Skeletal muscle tissue (tissue), 4 donors: ENCODE data around the gene GEN1. TPM values are rescaled to one million over a fixed set of nuclear protein-coding genes. Genes with fewer than 3 reads are reported as not detected.
"Not testable (repeated sequence)": the region's sequence is repeated elsewhere in the genome, so short reads cannot be mapped to it uniquely, and the experiment has no call there.

Experiments
- H3K27ac ChIP-seq: one replicate; pipeline ENCODE4 v1.7.0; 2013; ENCODE audit warnings: mild to moderate bottlenecking, low read depth, low read length, inconsistent platforms
- H3K27me3 ChIP-seq, 3 donors: one replicate each; pipeline ENCODE4 v1.7.0; 2013; ENCODE audit warnings: low read length in 3 of 3; ENCODE audit not compliant: control insufficient read depth in 3 of 3, insufficient read depth in 3 of 3
- H3K36me3 ChIP-seq, 3 donors: one replicate each; pipeline ENCODE4 v1.7.0; 2013; ENCODE audit warnings: low read length in 3 of 3; ENCODE audit not compliant: control insufficient read depth in 3 of 3, insufficient read depth in 3 of 3
- H3K4me1 ChIP-seq, 3 donors: one replicate each; pipeline ENCODE4 v1.7.0; 2013; ENCODE audit warnings: low read length in 3 of 3, mild to moderate bottlenecking in 3 of 3; ENCODE audit not compliant: control insufficient read depth in 3 of 3, insufficient read depth in 3 of 3
- H3K4me3 ChIP-seq, 3 donors: one replicate each; pipeline ENCODE4 v1.7.0; 2013; ENCODE audit warnings: low read length in 3 of 3
- H3K9ac ChIP-seq, 3 donors: one replicate each; pipeline ENCODE4 v1.7.0; 2013; ENCODE audit warnings: low read length in 3 of 3, mild to moderate bottlenecking in 3 of 3, moderate library complexity in 2 of 3, low read depth in 1 of 3
- H3K9me3 ChIP-seq, 3 donors: one replicate each; pipeline ENCODE4 v1.7.0; 2013; ENCODE audit warnings: low read length in 3 of 3; ENCODE audit not compliant: control insufficient read depth in 3 of 3
- total RNA-seq: library from RNA; depleted of rRNA; stranded (reverse); fragments of >200 nt; gene quantifications from one replicate; pipeline ENCODE4 v1.2.3, GENCODE V29; 2014
- donor health status: Osteomylitis.

The GEN1 gene
- total RNA-seq, 1 donor from 2014 or later = 11.0 TPM

DNA sequence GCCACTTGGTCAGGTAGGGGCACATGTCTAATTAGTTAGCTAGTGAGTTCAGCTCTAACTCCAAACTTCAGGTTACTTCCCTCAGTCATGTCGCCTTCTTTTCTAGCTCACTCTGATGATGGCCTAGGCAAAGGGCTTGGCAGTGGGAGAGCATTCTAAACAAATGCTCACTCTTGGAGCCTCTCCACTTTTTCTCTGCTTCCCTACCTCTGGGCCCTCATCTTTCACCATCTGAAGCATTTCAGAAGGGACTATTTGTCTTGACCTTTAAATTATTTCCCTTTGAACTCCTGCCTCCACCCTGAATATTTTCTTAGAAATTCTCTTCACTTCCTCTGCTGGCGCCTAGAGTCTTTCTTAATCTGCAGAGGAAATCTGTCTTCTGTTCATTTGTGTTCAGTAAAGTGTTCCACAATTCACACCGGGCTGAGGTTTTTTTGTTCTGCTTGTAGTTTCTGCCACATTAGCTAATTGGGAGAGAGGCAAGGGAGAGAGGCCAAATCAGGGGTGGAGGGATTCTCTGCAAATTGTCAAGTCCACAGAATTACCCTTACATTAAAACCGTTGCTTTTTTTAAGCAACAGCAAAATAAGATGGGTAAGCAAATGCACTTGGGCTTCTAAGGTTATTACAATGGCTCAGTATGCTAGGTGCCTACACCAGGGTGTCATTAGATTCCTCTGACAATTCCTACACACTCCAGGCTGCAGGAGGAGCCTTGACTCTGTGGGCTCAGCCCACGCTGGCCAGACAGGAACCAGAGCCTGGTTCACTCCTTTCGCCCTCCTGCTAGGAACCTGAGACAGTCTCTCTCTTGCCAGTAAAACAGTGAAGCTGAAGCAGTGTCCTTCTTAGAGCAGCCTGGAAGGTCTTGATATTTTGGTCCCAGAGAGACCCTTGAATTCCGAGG is 67.9 kb downstream of the GEN1 start:
- no peaks in the 10 kb centered on the region for H3K36me3 ChIP-seq
- H3K9ac ChIP-seq = peak overlapping the region; percentile 55 to 58 (median 57)
- peak overlapping the region; percentile 86 for H3K27ac ChIP-seq
- peak overlapping the region; percentile 24 to 33 (median 25) for H3K4me3 ChIP-seq
- no peaks in the 10 kb centered on the region for H3K27me3 ChIP-seq
- peaks cover 19 to 26% (median 20%) of the 10 kb centered on the region in 3 donors for H3K4me1 ChIP-seq
- H3K9me3 ChIP-seq = no peaks in the 10 kb centered on the region

DNA sequence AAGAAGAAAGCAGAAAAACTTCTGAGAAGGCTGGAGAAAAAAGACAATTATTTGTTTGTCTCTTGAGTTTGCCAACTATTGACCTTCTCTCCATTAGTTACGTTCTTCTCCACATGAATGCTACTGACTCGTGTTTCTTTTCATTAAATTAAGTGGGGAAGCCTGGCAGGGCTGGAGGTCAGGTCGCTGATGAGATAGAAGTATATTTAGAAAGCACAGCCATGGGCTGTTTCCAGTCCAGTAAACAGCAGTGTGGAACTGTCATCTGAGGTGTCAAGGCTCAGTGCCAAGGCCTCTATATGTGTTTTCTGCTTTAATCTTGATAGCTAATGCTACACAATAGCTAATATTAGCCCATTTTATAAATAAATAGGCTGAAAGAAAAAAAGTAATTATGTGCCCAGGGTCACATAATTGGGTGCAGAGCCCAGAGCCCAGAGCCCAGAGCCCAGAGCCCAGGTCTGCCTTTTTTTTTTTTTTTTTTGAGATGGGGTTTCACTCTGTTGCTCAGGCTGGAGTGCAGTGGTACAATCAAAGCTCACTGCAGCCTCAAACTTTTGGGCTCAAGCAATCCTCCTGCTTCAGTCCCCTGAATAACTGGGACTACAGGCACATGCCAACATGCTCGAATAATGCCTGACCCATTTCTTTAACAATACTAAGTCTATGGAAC is 68.6 kb downstream of the GEN1 start:
- no peaks in the 10 kb centered on the region for H3K27me3 ChIP-seq
- H3K4me1 ChIP-seq = peaks cover 19 to 26% (median 20%) of the 10 kb centered on the region in 3 donors
- H3K9me3 ChIP-seq = no peaks in the 10 kb centered on the region
- H3K36me3 ChIP-seq = no peaks in the 10 kb centered on the region
- peak overlapping the region; percentile 55 to 58 (median 57) for H3K9ac ChIP-seq
- H3K27ac ChIP-seq = peak overlapping the region; percentile 86
- peak overlapping the region in 2 of 3 donors; percentile 25 to 33 for H3K4me3 ChIP-seq

DNA sequence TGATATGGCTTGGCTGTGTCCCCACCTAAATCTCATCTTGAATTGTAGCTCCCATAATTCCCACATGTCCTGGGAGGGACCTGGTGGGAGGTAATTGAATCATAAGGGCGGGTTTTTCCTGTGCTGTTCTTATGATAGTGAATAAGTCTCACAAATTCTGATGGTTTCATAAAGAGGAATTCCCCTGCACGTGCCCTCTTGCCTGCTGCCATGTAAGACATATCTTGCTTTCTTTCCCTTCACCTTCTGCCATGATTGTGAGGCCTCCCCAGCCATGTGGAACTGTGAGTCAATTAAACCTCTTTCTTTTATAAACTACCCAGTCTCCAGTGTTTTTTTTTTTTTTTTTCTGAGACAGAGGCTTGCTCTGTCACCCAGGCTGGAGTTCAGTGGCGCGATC is 69.7 kb downstream of the GEN1 start:
- not testable (repeated sequence) for H3K4me3 ChIP-seq, H3K9ac ChIP-seq, H3K9me3 ChIP-seq, H3K36me3 ChIP-seq, H3K27me3 ChIP-seq
- peaks cover 19 to 26% (median 20%) of the 10 kb centered on the region in 3 donors for H3K4me1 ChIP-seq
- peak overlapping the region; percentile 86 for H3K27ac ChIP-seq

DNA sequence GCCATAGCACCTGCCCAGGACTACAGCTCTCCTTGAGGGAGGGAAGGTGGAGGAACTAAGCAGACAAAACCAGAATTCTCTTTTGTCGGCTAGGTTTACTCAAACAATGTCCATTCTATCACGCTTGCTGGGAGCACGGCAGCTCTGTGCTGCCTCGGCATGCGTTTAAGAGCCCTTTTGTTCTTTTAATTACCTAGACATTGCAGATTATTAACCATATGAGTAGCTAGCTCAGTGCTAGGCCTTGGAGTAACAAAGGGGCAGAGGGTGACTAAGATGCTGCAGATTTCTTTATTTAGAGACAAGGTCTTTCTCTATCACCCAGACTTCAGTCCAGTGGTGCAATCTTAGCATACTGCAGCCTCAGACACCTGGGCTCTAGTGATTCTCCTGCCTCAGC is 73.4 kb downstream of the GEN1 start:
- Histone ChIP-seq H3K36me3 (no peaks in the 10 kb centered on the region), H3K9ac (no peak overlapping the region), H3K27me3 (no peaks in the 10 kb centered on the region), H3K4me3 (no peak overlapping the region), H3K27ac (no peak overlapping the region), H3K4me1 (peaks cover 7 to 15% (median 8%) of the 10 kb centered on the region in 3 donors), H3K9me3 (no peaks in the 10 kb centered on the region)

DNA sequence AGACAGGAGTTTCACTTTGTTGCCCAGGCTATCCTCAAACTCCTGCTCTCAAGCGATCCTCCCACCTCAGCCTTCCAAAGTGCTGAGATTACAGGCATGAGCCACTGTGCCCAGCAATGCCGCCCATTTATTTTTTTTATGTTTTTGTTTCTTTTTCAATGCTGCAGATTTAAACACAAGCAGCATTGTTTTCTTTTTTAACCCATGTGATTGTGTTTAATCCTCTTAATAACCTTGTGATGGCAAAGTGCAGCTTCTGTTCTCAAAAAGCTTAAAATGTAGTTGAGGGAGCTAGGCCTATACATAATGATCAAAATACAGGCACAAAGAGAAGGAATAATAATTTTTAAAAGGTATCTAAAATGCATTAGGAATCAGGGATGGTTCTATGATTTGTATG is 73.8 kb downstream of the GEN1 start:
- Histone ChIP-seq H3K4me1 (peaks cover 3 to 15% (median 6%) of the 10 kb centered on the region in 3 donors), H3K4me3 (no peak overlapping the region), H3K27me3 (no peaks in the 10 kb centered on the region), H3K27ac (no peak overlapping the region), H3K9ac (no peak overlapping the region), H3K9me3 (no peaks in the 10 kb centered on the region), H3K36me3 (no peaks in the 10 kb centered on the region)

DNA sequence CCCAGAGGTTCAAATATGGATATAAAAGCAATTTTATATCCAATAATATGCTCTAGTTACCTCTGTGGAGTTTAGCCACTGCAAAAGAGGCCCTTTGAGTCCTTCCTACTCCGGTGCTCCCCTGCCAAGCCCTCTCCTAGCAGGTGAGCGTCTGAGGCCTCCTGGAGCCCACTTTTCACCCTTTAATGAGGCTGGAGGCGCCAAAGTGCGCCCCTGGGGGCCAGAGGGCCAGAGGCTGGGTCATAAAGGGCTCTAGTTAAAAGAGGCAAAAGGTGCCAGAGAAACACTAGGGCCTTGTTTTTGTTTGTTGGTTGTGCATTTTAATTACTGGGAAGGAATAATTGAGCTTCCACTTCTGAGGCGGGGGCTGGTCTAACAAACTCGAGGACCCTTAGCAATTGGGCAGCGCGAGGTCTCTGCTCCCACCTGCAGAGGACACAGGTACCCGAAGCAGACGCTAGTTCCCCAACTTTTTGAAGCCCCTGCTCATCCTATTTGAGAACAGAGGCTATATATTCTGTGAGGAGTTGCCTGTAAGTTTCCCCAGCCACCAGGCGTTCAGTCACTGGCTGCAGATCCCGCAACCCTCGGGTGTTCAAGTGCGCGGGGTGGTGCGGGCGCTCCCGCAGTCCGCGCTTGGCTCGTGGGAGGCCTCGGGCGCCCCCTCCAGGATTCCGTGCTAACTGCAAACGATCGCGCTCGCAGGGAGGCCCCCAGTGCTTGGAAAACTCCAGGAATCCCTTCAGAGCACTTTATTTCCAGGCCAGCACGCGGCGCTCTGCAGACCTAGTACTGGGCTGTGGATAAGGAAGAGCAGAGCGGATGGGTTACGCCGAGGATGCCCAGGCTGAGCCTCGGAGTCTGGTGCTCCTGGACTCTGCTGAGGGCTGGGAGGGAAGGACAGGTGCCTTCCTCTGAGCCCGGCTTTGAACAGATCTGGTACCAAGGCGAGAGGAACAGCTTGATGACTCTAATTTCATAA is 76.4 kb downstream of the GEN1 start:
- Histone ChIP-seq H3K27me3 (no peaks in the 10 kb centered on the region), H3K36me3 (no peaks in the 10 kb centered on the region), H3K4me3 (peak overlapping the region; percentile 54 to 63 (median 63)), H3K27ac (no peak overlapping the region), H3K4me1 (peaks cover 3 to 10% (median 6%) of the 10 kb centered on the region in 3 donors), H3K9me3 (no peaks in the 10 kb centered on the region), H3K9ac (peak overlapping the region; percentile 9 to 64 (median 20))

DNA sequence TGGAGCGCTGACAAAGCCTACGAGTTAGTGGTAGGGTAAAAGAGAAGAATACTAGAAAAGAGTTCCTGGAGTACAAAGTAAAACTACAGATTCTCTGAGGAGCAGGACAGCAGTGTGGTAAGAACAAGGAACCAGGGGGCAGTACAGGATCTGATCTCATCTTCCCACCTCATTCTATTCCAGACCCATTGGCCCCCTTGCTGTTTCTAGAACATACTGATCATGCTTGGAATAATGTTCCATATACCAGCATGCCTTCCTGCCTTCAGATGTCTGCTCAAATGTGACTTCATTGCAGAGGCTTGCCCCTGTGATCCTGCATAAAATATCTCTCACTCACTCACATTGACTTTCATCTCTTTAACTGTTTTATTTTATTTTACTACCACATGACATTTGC is 81.6 kb downstream of the GEN1 start:
- no peaks in the 10 kb centered on the region for H3K27me3 ChIP-seq
- no peaks in the 10 kb centered on the region for H3K9me3 ChIP-seq
- no peaks in the 10 kb centered on the region for H3K36me3 ChIP-seq
- no peak overlapping the region for H3K27ac ChIP-seq
- H3K4me1 ChIP-seq = peaks cover 3 to 6% (median 5%) of the 10 kb centered on the region in 3 donors
- H3K9ac ChIP-seq = no peak overlapping the region
- H3K4me3 ChIP-seq = no peak overlapping the region

Other genes with a start within 250 kb of the GEN1 start
- gene RAD51AP2, start 235.7 kb upstream of the GEN1 start, total RNA-seq = not detected
- 2.1 TPM for gene VSNL1, start 213.4 kb upstream of the GEN1 start, total RNA-seq
- gene SMC6, start 328 bp upstream of the GEN1 start, total RNA-seq = 18.8 TPM
- not detected for gene MSGN1, start 62.3 kb downstream of the GEN1 start, total RNA-seq
- 12.5 TPM for gene KCNS3, start 124.5 kb downstream of the GEN1 start, total RNA-seq